ENCODE data around the gene ZNF41. TPM values are rescaled to one million over a fixed set of nuclear protein-coding genes. Genes with fewer than 3 reads are reported as not detected.
A peak's percentile ranks its signal among the peaks of the same experiment; 100 is the strongest.
"Not testable (repeated sequence)": the region's sequence is repeated elsewhere in the genome, so short reads cannot be mapped to it uniquely, and the experiment has no call there.

ZNF41 gene
- 1 to 10 TPM; 2.2 to 2.3 TPM for polyA plus RNA-seq

- Histone ChIP-seq H3K36me3 (ENCODE audit: control insufficient read depth in 2 of 2, insufficient read depth in 2 of 2, low read length in 1 of 2) (no peaks in the 10 kb centered on the region), H3K4me1 (ENCODE audit: control insufficient read depth in 2 of 2, insufficient read depth in 2 of 2, low read length in 1 of 2) (no peaks in the 10 kb centered on the region), H3K27me3 (ENCODE audit: control insufficient read depth in 1 of 2, insufficient read depth in 2 of 2, low read length in 2 of 2) (no peaks in the 10 kb centered on the region), H3K9me3 (ENCODE audit: control insufficient read depth in 2 of 2, insufficient read depth in 1 of 2, low read depth in 1 of 2, low read length in 1 of 2) (no peaks in the 10 kb centered on the region), H3K4me3 (ENCODE audit: low read depth in 1 of 2, low read length in 2 of 2) (peak within 1 kb of the TSS; percentile 56 to 73), H3K27ac (ENCODE audit: low read depth in 2 of 2, low read length in 1 of 2) (peak within 1 kb of the TSS; percentile 75 to 96)
- WGBS, 2 donors: 0 to 27% methylated on average over 65 to 77 of the region's 77 CpGs
Measured at GRCh38 chrX:47482512-47483305, at the start of gene ZNF41. Gene ZNF41 (minus strand): TSS chrX:47483222. CDS start chrX:47467481, 15,741 bp downstream.

DNA sequence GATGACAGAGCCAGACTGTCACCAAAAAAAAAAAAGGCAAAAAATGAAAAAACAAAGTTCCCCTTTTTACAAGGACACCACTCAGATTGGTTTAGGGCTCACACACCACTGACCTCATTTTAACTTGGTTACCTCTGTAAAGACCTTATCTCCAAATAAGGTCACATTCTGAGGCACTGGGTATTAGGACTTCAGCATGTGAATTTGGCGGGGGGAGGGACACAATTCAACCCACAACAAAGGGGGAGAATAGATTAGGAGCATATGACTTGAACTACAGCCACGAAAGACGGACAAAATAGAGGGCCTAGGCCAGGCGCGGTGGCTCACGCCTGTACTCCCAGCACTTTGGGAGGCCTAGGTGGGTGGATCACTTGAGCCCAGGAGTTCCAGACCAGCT, 47.0 kb upstream of the ZNF41 start:
- Histone ChIP-seq H3K27ac (ENCODE audit: low read depth in 2 of 2, low read length in 1 of 2) (no peak overlapping the region), H3K36me3 (ENCODE audit: control insufficient read depth in 2 of 2, insufficient read depth in 2 of 2, low read length in 1 of 2) (no peaks in the 10 kb centered on the region), H3K4me1 (ENCODE audit: control insufficient read depth in 2 of 2, insufficient read depth in 2 of 2, low read length in 1 of 2) (no peaks in the 10 kb centered on the region), H3K9me3 (ENCODE audit: control insufficient read depth in 2 of 2, insufficient read depth in 1 of 2, low read depth in 1 of 2, low read length in 1 of 2) (no peaks in the 10 kb centered on the region), H3K27me3 (ENCODE audit: control insufficient read depth in 1 of 2, insufficient read depth in 2 of 2, low read length in 2 of 2) (no peaks in the 10 kb centered on the region), H3K4me3 (ENCODE audit: low read depth in 1 of 2, low read length in 2 of 2) (no peak overlapping the region)
- WGBS, 2 donors: 88 to 92% methylated on average over 6 of the region's 6 CpGs

DNA sequence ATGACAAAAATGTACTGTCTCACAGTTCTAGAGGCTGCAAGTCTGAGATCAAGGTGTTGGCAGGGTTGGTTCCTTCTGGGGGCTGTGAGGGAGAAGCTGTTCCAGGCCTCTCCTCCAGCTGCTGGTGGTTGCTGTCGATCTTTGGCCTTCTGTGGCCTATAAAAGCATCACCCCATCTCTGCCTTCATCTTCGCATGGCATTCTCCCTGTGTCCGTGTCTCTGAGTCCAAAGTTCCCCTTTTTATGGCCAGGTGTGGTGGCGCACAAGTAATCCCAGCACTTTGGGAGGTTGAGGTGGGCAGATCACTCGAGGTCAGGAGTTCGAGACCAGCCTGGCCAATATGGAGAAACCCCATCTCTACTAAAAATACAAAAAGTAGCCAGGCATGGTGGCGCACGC, 46.5 kb upstream of the ZNF41 start:
- Histone ChIP-seq H3K27me3 (ENCODE audit: control insufficient read depth in 1 of 2, insufficient read depth in 2 of 2, low read length in 2 of 2) (no peaks in the 10 kb centered on the region), H3K4me3 (ENCODE audit: low read depth in 1 of 2, low read length in 2 of 2) (no peak overlapping the region), H3K36me3 (ENCODE audit: control insufficient read depth in 2 of 2, insufficient read depth in 2 of 2, low read length in 1 of 2) (no peaks in the 10 kb centered on the region), H3K27ac (ENCODE audit: low read depth in 2 of 2, low read length in 1 of 2) (no peak overlapping the region), H3K9me3 (ENCODE audit: control insufficient read depth in 2 of 2, insufficient read depth in 1 of 2, low read depth in 1 of 2, low read length in 1 of 2) (no peaks in the 10 kb centered on the region), H3K4me1 (ENCODE audit: control insufficient read depth in 2 of 2, insufficient read depth in 2 of 2, low read length in 1 of 2) (no peaks in the 10 kb centered on the region)
- WGBS, 2 donors: 80 to 93% methylated on average over 8 of the region's 8 CpGs

DNA sequence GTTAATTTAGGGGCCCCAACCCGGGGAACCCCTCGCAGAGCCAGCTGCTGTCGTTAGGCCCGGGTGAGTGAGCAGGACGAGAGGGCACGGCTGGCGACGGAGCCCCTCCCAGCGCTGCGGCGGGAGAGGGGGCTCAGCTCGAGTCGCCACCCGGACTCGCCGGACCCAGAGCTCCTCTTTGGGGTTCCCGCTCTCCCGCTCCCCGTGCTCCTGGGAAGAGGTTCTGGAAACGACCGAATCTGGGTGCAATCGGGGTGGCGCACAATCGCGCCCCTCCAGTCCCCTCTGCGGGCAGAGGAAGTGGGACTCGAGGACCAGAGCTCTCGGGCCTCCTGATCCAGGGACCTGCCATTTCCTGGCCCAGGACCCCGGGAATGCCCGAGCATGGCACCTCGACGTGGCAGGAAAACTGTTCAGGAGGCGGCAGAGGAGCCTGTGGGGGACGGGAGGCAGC, 40.7 kb upstream of the ZNF41 start:
- Histone ChIP-seq H3K9me3 (ENCODE audit: control insufficient read depth in 2 of 2, insufficient read depth in 1 of 2, low read depth in 1 of 2, low read length in 1 of 2) (peaks cover 0 to 10% of the 10 kb centered on the region in 2 donors), H3K27me3 (ENCODE audit: control insufficient read depth in 1 of 2, insufficient read depth in 2 of 2, low read length in 2 of 2) (no peaks in the 10 kb centered on the region), H3K36me3 (ENCODE audit: control insufficient read depth in 2 of 2, insufficient read depth in 2 of 2, low read length in 1 of 2) (no peaks in the 10 kb centered on the region), H3K27ac (ENCODE audit: low read depth in 2 of 2, low read length in 1 of 2) (no peak overlapping the region), H3K4me3 (ENCODE audit: low read depth in 1 of 2, low read length in 2 of 2) (peak overlapping the region; percentile 42 to 48), H3K4me1 (ENCODE audit: control insufficient read depth in 2 of 2, insufficient read depth in 2 of 2, low read length in 1 of 2) (no peaks in the 10 kb centered on the region)
- 3 to 27% methylated on average over 34 of the region's 34 CpGs for WGBS, 2 donors

DNA sequence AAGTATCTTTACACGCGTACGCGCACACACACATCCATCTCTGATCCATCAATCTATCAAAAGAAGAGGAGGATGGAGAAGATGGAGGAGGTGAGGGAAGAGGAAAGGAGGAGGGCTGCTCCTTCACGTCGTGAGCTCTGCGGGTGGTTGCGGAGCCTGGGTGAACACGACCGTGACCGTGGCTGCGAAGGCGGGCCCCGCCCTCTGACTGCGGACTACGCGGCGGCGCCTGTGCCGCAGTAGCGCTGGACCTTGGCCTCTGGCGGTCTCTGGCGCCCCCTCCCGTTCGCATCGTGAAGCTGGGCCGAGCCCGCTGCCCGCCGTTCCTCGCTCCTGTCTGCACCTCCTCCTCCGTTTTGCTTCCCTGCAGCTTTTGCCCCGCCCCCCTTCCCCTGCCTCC, 40.3 kb upstream of the ZNF41 start:
- no peaks in the 10 kb centered on the region for H3K27me3 ChIP-seq (ENCODE audit: control insufficient read depth in 1 of 2, insufficient read depth in 2 of 2, low read length in 2 of 2)
- H3K27ac ChIP-seq (ENCODE audit: low read depth in 2 of 2, low read length in 1 of 2): no peak overlapping the region
- H3K36me3 ChIP-seq (ENCODE audit: control insufficient read depth in 2 of 2, insufficient read depth in 2 of 2, low read length in 1 of 2): no peaks in the 10 kb centered on the region
- H3K9me3 ChIP-seq (ENCODE audit: control insufficient read depth in 2 of 2, insufficient read depth in 1 of 2, low read depth in 1 of 2, low read length in 1 of 2): peaks cover 0 to 10% of the 10 kb centered on the region in 2 donors
- no peaks in the 10 kb centered on the region for H3K4me1 ChIP-seq (ENCODE audit: control insufficient read depth in 2 of 2, insufficient read depth in 2 of 2, low read length in 1 of 2)
- 2 to 29% methylated on average over 32 to 33 of the region's 33 CpGs for WGBS, 2 donors
- H3K4me3 ChIP-seq (ENCODE audit: low read depth in 1 of 2, low read length in 2 of 2): peak overlapping the region; percentile 42 to 48

DNA sequence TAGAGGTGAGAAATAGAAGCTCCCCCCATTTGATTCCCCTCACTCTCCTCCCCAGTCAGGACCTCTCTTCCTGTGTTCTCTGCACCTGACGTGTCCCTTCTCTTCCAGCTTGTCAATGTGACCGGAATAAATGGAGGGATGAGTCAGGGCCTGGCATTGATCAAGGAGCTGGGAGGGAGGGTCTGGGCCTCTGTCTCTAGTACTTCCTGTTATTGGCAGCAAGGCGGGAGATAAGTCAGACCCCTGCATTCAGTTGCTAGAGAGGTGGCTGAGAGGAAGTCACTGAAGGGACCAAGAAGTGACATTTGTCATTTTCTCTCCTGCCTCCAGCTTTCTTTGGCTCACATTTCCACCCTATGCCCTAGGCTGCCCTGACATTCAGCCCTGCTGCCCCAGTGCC, 35.1 kb upstream of the ZNF41 start:
- Histone ChIP-seq H3K27ac (ENCODE audit: low read depth in 2 of 2, low read length in 1 of 2) (no peak overlapping the region), H3K27me3 (ENCODE audit: control insufficient read depth in 1 of 2, insufficient read depth in 2 of 2, low read length in 2 of 2) (no peaks in the 10 kb centered on the region), H3K4me1 (ENCODE audit: control insufficient read depth in 2 of 2, insufficient read depth in 2 of 2, low read length in 1 of 2) (no peaks in the 10 kb centered on the region), H3K9me3 (ENCODE audit: control insufficient read depth in 2 of 2, insufficient read depth in 1 of 2, low read depth in 1 of 2, low read length in 1 of 2) (peaks cover 0 to 2% of the 10 kb centered on the region in 2 donors), H3K4me3 (ENCODE audit: low read depth in 1 of 2, low read length in 2 of 2) (no peak overlapping the region), H3K36me3 (ENCODE audit: control insufficient read depth in 2 of 2, insufficient read depth in 2 of 2, low read length in 1 of 2) (no peaks in the 10 kb centered on the region)
- WGBS, 2 donors: 74 to 78% methylated on average over 3 of the region's 3 CpGs

- Histone ChIP-seq H3K4me3 (ENCODE audit: low read depth in 1 of 2, low read length in 2 of 2) (no peak overlapping the region), H3K27me3 (ENCODE audit: control insufficient read depth in 1 of 2, insufficient read depth in 2 of 2, low read length in 2 of 2) (no peaks in the 10 kb centered on the region), H3K4me1 (ENCODE audit: control insufficient read depth in 2 of 2, insufficient read depth in 2 of 2, low read length in 1 of 2) (no peaks in the 10 kb centered on the region), H3K27ac (ENCODE audit: low read depth in 2 of 2, low read length in 1 of 2) (no peak overlapping the region), H3K9me3 (ENCODE audit: control insufficient read depth in 2 of 2, insufficient read depth in 1 of 2, low read depth in 1 of 2, low read length in 1 of 2) (peaks cover 0 to 2% of the 10 kb centered on the region in 2 donors), H3K36me3 (ENCODE audit: control insufficient read depth in 2 of 2, insufficient read depth in 2 of 2, low read length in 1 of 2) (no peaks in the 10 kb centered on the region)
- 81 to 88% methylated on average over 8 of the region's 8 CpGs for WGBS, 2 donors
Measured at GRCh38 chrX:47515941-47516665, 33.1 kb upstream of the ZNF41 start.

DNA sequence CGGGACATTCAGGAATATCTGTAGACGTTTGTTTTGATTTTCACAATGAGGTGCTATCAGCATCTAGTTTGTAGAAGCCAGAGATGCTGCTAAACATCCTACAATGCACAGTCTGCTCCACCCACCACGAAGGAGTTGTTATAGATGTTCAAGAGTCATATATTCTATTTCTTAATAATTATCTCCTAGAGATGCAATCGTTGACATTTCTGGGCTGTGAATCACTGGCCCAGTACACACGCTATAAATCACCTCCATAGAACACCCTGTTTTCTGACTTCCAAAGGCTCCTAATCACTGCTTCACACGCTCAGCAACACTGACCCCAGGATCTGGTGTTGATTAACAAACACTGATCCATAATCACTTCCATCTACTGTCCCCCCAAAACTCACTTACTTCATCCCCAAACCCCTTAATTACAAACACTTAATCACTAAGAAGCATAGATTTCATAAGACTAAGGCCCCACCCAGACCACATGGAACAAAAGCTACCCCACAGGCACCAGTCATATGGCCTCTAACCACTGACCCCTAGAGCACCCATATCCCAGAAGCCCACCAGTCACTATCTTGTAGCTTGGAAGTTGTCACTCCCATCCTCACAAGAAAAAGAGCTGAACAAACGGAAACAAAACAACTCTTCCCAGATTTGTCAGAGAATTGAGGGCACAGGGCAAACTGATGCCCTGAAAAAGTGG, 31.7 kb upstream of the ZNF41 start:
- Histone ChIP-seq H3K36me3 (ENCODE audit: control insufficient read depth in 2 of 2, insufficient read depth in 2 of 2, low read length in 1 of 2) (no peaks in the 10 kb centered on the region), H3K27me3 (ENCODE audit: control insufficient read depth in 1 of 2, insufficient read depth in 2 of 2, low read length in 2 of 2) (no peaks in the 10 kb centered on the region), H3K27ac (ENCODE audit: low read depth in 2 of 2, low read length in 1 of 2) (no peak overlapping the region), H3K4me1 (ENCODE audit: control insufficient read depth in 2 of 2, insufficient read depth in 2 of 2, low read length in 1 of 2) (no peaks in the 10 kb centered on the region), H3K9me3 (ENCODE audit: control insufficient read depth in 2 of 2, insufficient read depth in 1 of 2, low read depth in 1 of 2, low read length in 1 of 2) (no peaks in the 10 kb centered on the region), H3K4me3 (ENCODE audit: low read depth in 1 of 2, low read length in 2 of 2) (no peak overlapping the region)
- WGBS, 2 donors: 72 to 78% methylated on average over 7 of the region's 7 CpGs

- H3K4me3 ChIP-seq (ENCODE audit: low read depth in 1 of 2, low read length in 2 of 2): peak overlapping the region; percentile 11 to 22
- not testable (repeated sequence) for H3K27me3 ChIP-seq (ENCODE audit: control insufficient read depth in 1 of 2, insufficient read depth in 2 of 2, low read length in 2 of 2); H3K27ac ChIP-seq (ENCODE audit: low read depth in 2 of 2, low read length in 1 of 2); H3K36me3 ChIP-seq (ENCODE audit: control insufficient read depth in 2 of 2, insufficient read depth in 2 of 2, low read length in 1 of 2); H3K9me3 ChIP-seq (ENCODE audit: control insufficient read depth in 2 of 2, insufficient read depth in 1 of 2, low read depth in 1 of 2, low read length in 1 of 2); H3K4me1 ChIP-seq (ENCODE audit: control insufficient read depth in 2 of 2, insufficient read depth in 2 of 2, low read length in 1 of 2)
- 5 to 29% methylated on average over 18 to 45 of the region's 70 CpGs for WGBS, 2 donors
Measured at GRCh38 chrX:47513034-47513965, 30.3 kb upstream of the ZNF41 start.

Measured in esophagus (tissue), 2 donors.